Measurements from ENCODE around the gene ENO3.

- TF ChIP-seq POLR2A (IDR thresholded peaks at IDR 0.05; ENCODE audit: low read length) (no peak), GATA1 (IDR thresholded peaks at IDR 0.05; ENCODE audit: low read depth, low read length) (no peak)
These were observed 31.3 kb upstream of the ENO3 start for GRCh38 chr17:4919511-4920047.
